ENCODE measurements around the gene LY6G5B.
A peak's percentile ranks its signal among the peaks of the same experiment; 100 is the strongest.

LY6G5B gene

DNA sequence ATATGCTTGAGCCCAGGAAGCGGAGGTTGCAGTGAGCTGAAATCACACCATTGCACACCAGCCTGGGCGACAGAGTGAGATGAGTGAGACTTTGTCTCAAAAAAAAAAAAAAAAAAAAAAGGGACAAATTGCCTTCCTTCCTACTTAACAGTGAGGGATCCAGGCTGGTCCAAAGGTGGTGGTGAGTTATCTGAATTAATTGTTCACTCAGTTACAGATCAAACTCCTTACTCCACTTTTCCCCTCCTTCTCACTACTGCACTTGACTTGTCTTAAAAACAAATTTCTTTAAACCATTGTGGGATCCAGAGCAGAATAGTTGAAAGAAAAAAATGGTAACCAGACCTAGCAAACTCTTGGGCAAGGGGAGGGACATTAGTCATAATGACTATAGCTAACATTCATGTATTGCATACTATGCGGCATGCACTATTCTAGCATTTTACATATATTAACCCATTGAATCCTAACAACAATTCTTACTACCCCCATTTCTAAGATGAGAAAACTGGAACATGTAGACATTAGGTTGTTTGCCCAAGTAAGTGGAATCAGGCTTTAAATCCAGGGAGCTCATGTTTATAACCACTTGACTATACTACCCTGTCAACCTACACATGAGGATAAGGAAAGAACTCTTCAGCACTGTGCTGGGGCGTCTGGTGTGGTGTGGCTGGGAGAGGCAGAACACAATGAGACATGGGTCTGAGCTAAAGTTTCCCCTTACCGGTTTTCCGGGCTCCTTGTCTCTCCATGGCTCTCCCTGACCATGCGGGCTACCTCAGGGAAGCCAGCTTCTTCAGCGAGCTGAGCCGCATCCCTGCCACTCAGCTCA, 6.4 kb upstream of the LY6G5B start:
- DNase-seq (ENCODE audit: low read depth in 2 of 2) = no peak

DNA sequence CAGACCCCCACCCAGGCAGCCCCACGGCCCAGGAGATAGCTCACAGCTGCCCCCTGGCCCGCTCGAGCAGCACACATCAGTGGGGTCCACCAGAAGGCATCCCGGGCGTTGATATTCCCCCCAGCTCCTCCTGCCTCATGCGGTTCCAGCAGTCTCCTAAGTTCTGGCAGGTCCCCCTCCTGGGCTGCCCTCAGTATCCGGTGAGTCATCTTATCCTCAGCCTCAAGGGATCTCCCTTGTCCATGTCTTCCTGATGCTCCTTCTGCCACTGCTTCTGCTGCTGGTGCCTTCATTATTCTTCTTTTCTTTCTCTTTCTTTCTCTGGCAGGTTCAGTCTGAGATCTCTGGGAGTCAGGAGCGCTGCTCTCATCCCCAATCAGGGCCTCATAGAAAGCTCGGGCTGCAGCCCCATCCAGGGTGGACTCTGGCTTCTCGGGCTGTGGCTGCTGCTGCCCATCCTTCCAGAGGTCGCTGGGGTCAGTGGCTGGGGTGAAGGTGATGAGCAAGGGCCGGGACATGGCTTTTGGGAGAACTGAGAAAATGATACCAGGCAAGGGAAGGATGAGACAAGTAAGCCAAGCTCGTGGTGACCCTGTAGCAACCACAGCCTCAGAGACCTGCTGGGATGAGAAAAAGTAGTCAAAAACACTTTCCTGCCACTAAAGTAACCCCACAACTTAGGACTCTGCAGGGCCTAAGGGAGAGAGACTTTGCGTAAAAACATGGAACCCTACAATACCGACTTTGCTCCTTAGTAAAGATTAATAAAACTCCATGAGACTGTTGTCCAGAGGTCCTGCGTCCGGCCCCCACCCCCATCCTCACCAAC, 5.6 kb upstream of the LY6G5B start:
- DNase-seq (ENCODE audit: low read depth in 2 of 2) = no peak

DNA sequence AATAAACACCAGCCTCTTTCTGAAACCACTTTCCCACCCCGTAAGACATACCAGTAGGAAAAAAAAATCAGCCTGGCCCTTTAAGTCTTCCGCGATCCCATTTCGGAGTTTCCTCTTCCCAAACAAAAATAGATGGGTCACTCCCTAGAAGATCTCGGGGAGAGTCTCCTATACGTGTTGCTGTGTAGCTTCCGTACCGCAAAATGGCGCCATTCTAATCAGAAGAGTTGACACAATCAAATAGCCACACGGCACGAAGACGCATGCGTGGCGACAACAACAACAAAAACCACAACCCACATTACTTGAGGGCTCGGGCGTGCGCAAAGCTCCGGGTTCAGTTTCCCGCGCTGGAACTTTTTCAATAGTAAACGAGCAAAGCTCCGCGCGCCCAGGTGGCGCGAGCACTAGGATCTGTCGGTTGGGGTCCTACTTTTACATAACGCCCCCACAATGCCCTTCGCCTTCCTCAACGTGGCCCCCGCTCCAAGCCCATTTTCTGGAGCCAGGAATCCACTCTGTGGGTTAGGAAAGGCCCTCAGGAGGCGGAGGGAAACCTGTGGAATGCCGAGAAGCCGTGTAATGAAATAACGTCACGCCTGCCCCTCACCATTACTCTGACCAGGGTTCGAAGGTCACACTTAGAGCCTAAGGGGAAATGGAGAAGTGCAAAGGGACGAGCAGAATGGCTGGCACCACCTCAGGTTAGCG, 4.8 kb upstream of the LY6G5B start, which contains the start of gene GPANK1:
GPANK1 (minus strand) TSS at position 208 of the 711 bp plus-strand sequence. CDS start 519 bp downstream, outside the sequence.
- DNase-seq (ENCODE audit: low read depth in 2 of 2) = peak; percentile 83 to 84

DNA sequence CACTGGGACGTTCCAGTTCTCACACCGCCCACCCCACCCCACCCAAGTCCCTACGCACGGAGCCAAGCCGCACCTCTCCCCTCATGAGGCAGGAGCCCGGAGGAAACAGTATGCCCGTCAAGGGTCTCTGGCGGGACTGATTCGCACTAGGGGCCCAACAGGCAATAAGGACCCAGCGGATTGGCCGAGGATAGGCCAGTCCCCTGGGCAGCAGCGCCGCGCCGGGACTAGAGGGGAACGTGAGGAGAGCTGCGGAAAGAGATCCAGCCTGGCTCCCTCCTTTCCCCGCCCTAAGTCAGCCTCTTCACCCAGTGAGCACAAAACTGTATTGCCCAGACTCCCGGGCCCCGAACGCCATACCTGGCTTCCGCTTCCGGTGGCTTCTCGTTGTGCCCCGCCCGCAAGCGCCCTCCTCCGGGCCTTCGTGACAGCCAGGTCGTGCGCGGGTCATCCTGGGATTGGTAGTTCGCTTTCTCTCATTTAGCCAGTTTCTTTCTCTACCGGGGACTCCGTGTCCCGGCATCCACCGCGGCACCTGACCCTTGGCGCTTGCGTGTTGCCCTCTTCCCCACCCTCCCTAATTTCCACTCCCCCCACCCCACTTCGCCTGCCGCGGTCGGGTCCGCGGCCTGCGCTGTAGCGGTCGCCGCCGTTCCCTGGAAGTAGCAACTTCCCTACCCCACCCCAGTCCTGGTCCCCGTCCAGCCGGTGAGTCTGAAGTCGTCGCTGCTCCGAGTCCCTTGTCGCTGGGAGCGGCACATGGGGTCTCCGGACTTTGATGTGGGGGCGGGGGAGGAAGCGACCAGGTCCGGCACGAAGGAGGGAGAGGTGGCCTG, 4.1 kb upstream of the LY6G5B start, which contains the start of gene CSNK2B:
CSNK2B (plus strand) TSS at position 580 of the 836 bp plus-strand sequence. CDS start 752 bp downstream, outside the sequence.
- peak; percentile 96 to 99 for DNase-seq (ENCODE audit: low read depth in 2 of 2)

DNA sequence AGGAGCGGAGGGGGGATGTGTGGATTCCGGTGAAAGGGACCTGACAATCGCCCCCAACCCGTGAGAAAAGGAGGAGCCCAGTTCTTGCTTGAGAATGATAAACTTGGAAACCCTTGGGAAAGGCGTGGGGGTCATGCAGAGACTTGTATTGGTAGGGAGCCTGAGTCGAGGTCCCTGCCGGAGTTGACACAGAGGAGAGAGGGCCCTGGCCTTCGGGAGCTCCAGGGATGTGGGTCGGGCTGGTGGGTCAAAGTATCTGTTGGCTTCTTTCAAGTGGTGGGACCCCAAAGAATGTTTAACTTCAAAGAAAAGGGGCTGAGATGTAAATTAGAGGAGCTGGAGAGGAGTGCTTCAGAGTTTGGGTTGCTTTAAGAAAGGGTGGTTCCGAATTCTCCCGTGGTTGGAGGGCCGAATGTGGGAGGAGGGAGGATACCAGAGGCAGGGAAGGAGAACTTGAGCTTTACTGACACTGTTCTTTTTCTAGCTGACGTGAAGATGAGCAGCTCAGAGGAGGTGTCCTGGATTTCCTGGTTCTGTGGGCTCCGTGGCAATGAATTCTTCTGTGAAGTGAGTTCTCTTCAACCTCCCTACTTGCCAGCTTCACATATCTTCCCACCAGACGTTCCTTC, 3.3 kb upstream of the LY6G5B start:
- DNase-seq (ENCODE audit: low read depth in 2 of 2) = no peak

DNA sequence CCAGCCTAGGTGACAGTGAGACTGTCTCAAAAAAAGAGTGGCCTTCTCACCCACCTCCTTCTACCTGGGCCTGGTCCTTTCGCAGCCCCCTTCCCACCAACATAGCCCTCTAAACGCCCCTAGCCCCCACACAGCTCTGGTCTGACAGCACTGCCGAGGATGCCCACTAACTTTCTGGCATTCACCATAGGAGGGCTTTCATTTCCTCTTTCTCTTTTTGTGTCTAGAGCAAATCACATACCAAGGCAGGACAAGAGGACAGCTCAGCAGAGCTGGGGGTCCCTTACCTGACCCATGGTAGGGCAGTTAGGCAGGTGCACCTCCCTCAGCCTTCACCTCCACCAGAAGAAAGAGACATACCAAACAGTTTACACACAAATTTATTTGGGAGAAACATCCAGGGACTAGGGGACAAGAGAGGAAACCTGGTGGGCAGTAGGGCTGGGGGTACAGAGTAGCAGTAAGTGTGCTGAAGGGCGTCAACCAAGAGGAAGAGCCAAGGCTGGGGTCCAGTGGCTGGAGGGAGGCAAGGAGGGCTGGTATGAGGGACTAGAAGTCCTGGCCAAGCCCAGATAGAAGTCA, 6.6 kb downstream of the LY6G5B start:
- no peak for DNase-seq (ENCODE audit: low read depth in 2 of 2)

DNA sequence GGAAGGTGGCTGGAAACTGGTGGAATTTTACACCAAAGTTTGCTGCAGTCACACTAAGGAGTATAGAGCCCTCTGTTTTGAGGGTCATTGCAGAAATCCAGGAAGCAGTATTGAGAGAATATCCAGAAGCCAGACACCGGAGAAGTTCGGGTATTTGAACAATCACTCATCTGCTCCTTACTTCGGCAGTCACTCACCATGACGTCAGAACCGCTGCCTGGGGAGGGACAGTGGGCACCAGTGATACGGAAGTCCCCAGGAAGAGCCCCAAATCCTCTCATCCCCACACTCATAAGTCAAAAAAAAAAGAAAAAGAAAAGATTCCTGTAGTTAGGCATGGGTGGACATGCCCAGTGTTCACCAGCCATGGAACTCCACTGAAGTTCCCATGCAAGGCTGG, 7.1 kb downstream of the LY6G5B start:
- DNase-seq (ENCODE audit: low read depth in 2 of 2) = no peak

DNA sequence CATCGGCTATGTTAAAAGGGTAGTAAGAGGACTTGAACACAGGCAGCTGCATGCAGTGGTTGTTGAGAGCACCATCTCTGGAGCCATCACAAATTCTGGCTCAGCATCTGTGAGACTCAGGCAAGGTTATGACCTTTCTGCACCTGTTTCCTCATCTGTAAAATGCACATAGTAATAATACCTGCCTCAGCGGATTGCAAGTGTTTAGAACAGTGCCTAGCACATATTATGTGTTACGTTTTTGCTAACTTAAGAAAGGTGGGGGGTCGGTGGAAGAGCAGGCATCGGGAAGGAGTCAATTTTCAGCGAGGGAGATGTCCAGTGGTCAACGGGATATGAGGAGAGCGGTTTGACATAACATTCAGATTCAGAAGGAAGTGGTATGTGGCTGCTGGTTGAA, 8.2 kb downstream of the LY6G5B start:
- no peak for DNase-seq (ENCODE audit: low read depth in 2 of 2)

DNA sequence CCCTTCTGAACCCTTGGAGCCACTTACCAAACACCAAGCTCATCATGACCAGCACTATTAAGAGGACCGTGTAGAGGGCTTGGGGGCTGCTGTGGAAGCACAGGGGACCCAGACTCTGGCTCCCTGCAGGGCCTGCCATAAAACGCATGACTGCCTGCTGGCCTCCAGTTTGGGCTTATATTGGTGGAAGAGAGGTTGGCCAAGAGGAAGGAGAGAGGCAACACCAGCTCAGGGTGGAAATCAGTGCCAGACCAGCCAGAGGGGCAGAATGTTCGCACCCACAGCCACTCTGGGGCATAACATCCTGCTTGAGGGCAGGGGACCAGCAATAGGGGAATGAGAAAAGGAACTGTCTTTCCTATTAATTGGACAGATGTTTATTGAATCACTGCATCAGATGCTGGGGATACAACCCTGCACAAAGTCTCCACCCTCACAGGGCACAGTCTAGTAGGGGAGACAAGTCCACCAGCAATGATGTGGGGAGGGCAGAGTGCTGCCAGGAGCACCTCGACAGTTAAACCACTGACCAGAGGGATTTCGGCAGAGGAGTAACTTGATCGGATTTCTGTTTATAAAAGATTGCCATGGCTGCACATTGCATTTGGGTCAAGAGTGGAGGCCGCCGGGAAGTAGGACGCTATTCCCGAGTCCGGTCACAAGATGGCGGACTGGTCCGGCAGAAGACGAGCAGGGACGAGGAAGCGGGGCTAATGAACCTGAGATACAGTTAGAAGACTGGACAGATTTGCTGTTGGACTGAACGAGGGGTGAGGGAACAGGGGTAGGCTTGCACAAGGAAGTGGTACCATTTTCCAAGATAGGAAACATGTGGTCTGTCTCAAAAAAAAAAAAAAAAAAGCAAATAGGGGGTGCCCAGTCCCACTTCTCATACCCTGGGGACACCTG, 10.7 kb downstream of the LY6G5B start, which contains the start of gene LY6G5C:
LY6G5C (minus strand) TSS at position 842 of the 909 bp plus-strand sequence; CDS start at position 148, 694 bp downstream.
- DNase-seq (ENCODE audit: low read depth in 2 of 2) = peak in 1 of 2 donors; percentile 49

DNA sequence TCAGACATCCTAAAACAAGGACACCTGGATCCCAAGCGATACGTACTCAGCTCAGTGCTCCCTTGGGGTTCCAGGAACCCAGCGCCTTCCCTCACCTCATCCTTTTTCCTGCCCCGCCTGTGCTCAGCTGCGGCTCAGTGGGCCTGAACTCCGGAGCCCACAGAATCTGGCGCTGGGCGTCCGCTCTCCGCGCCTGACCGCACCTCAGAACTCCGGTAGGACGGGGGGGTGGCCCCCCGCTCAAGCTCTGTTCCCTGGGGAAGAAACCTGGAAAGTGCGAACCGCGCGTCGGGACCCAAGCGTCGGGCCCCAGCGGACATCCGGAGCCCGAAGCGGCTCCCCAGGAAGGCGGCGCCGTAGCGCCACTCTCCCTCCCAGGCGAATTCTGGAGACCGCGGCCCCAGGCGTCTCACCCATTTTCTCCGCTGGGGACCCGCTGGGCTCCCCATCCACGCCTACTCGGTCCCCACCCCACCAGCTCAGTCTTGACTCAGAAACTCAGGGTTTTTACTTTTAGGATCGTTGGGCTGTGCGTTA, 11.4 kb downstream of the LY6G5B start:
- DNase-seq (ENCODE audit: low read depth in 2 of 2) = peak in 1 of 2 donors; percentile 39

DNA sequence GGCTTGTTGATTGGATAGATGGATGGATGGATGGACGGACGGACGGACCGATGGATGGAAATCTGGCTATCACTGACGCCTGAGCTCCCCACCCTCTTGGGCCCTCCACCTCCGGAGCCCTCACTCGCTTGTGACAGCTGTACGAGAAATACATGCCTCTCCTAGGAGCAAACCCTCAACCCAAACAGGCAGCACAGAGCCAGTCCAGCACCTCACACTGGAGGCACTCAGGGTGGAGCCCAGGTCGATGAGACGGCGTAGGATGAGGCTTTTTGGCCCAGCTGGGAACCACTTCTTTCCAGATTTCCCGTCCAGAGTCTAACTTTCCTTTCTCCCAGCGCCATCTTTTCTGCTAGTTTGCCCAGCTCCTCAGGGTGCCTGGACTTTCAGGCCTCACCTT, 13.8 kb downstream of the LY6G5B start:
- DNase-seq (ENCODE audit: low read depth in 2 of 2) = no peak

DNA sequence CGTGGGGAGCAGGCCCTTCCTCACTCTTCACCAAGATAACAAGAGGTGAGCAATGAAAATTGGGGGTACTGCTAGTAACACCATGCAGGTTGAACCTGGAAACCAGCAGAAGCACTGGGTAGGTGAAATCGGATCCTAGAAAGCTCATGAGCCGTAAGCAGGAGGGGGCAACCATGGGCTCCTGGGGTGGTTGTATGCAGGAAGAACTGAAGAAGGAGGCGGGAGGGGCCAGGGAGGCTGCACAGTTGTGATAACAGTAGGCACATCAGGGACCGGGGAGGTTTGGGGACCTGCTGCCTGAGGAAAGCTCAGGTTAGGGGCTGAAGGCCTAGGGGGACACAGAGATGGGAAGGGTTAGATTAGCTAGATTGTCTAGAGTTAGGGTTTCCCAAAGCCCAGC, 16.7 kb downstream of the LY6G5B start:
- DNase-seq (ENCODE audit: low read depth in 2 of 2) = no peak

DNA sequence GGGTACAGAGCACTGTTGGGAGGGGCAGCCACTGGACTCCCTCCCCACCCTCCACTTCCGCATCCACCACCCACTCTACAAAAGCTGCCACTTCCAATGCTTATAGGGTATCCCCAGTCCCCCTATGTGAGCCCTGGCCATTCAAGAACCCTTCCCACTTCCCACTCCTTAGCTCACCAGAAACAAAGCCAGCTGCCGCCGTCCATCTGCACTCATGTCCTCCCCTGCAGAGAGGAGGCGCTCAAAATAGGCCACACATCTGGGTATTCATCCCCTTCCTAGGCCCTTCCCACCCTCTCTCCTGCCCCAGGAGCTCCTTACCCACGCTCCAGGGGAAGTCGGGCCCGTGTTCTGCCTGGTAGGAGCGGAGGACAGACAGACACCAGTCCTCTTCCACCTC, 17.5 kb downstream of the LY6G5B start:
- DNase-seq (ENCODE audit: low read depth in 2 of 2) = no peak

DNA sequence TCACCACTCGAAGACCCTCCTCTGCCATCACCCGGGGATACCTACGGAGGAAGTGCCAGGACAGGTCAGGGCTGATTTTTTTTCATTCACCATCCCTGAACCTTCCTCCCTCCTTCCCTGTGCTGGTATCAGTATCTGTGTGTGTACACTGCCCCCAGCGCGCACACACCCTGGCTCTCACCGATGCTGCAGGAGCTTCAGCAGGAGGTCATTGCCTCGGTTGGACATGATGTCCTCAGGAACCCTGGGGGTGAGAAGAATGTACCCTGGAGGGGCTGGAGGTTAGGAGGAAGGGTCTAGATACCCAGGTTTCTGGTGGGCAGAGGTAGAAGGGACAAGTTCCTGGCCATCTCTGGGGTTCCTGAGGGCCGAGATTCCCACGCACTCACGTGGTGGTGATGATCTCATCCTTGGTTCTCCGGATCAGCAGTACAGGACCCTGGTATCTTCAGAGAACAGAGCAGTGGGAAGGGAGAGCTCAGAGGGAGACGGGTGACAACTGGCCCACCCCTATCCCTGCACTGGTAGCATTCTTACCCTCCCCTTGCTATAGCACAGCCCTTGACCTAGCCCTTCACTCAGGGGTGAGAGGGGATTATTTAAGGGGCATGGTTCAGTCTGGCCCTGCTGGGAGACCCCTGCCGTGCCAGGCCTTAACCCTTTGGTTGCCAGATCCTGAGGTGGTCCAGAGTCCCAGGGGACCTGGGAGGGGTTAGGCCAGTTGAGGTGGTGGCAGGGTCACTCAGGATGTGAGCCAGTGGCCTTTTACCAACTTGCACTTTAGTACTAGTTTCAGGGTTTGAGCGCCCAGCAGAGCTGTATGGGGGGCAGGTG, 18.3 kb downstream of the LY6G5B start:
- no peak for DNase-seq (ENCODE audit: low read depth in 2 of 2)

DNA sequence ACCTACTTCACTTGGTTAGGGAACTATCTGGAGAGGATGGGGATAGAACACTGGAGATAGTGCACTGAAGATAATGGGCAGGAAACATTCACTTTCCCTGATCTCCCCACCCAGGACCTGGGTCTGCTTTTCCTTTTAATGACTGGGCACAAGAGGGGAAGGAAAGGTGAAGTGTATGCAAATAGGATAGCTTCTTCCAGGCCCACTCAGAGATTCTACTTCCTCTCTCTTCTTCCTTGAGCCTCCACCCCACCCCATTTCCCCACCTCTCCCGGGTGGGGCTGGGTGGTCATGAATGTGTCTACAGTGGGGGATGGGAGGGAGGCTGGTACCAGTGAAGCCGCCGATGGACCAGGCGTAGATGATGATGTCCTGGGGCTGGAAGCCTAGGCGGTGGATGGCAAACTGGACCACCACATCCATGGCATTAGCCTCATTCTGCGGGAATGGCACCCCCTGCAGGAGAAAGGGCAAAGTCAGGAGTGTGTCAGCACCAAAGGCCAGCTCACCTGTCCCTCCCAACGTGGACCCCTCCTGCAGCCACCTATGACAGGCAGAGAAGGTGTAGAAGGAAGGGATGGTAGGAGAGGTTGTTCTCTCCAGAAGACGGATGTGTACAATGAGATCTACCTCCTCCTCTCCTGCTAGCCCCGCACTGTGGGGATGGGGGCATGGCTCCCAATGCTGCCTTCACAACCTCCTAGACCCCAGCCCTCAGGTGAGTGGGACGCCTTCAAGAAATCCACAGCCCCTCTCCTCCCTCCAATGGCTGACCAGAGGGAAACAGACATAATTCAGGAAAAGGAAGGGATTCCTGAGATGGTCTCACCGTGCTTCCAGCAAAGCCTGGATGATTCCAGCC, 19.7 kb downstream of the LY6G5B start:
- DNase-seq (ENCODE audit: low read depth in 2 of 2) = no peak

DNA sequence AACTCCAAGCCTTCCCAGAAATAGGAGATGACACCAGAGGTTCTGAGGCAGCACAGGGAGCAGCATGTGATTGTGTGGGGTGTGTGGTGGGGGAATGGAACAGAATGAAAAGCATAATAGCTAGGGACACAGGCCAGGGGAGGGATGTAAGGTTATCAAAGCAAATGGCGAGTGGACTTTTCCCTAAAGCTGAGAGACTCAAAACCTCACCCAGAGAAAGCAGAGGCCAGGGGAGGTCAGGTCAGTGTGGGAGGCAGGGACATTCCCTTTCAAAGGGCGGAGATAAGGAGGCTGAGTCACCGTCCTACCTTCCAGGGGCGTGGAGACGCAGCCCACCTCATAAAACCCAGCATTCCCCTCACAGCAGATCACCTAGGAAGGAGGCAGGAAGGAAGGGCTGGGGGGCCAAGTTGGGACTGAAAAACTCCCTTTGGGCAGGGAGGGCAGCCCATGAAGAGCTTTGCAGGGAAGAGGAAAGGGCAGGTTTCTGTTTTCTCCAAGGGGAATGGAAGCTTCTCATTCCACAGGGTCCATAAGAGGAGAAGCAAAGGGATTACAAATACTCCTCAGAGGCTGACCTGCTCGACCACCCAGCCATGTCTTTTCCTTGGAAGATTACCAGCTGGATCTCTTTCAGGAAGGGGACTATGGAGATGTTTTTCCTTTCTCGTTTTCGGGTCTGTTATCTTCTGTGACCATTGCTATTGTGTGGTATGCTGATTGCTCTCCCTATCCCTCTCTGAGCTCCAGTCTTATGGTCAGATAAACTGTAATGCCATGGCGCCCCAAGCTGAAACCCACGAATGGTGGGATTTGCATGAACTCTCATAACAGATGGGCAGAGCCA, 20.7 kb downstream of the LY6G5B start:
- DNase-seq (ENCODE audit: low read depth in 2 of 2) = no peak

Data from stimulated activated CD4-positive, alpha-beta T cell treated with anti-CD3 and anti-CD28 coated beads, Interleukin-15, amount 100 ng/mL, for 48 hours (primary cell).